Measurements from ENCODE around the gene ACSS3.

Gene ACSS3

DNA sequence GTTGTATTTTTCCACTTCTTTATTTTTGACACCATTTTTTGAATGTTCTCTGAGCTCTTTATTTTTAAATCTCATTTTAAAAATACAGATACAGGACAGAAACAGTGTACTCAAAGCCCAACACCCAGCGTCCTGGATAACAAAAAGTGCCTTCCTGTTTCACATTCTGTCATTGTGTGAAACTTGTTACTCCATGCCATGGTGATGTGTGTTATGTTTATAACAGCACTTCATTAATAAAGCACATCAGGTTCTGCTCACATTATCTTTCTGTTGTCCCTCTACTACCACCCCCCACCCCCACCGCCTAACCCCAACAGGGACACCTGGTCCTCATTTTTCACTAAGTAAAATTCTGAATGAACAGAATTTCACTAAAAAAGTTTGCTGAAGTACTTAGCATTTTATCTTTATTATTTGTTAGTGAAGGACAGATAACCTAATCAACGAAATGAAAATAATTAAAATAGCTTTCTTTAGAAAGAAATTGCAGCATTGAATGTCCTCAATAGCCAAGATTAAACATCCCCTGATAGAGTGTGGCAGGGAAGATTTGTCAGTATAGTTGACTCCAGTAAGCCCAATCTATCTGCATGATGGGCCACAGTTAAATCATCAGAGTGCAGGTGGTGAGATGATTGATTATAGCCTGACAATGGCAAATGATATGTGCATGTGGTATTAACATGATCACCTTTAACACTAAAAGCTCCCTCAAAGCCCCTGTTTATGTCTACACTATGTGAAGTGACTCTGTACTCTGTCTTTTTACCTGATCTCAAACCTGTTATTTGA is 153.9 kb downstream of the ACSS3 start:
- DNase-seq: no peak

DNA sequence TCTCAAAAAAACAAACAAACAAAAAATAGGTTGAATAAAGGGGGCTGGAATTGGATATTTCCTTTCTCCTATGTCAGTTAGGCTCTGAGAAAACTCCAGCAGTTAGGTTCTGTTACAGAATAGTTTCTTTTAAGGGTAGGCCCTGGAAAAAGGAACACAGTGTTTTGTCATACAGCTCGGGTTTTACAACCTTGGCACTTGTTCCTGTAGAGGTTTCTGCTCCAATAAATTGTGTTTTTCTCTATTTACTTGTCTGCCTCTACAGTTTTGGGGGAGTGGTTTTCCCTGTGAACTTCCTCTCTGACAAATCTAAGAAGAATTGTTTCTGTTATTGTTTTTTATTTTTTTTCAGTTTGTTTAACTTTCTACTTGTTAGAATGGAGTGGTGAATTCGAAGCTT is 167.6 kb downstream of the ACSS3 start:
- DNase-seq: no peak

GRCh38 chr12:81245907-81246570 is 168.2 kb downstream of the ACSS3 start:
- no peak for DNase-seq

DNA sequence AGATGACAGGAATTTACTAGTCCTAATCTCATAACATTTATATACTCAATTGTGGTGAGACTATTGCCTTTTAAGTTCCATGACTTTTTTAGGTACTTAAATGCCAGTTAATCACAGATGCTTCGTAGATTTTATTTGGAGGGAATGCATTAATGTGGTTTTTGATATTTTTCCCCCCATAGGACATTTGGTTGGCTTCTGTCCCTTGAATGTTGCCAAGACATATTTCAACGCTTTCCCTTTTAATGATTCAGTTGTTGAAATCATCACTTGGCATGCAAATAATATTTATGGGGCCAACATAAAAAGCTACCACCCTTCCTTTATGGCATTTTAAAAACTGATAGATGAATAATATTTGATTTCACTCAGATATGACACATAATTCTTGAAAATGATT is 172.1 kb downstream of the ACSS3 start:
- no peak for DNase-seq

- no peak for DNase-seq
These were observed 174.3 kb downstream of the ACSS3 start for GRCh38 chr12:81252228-81252627.

DNA sequence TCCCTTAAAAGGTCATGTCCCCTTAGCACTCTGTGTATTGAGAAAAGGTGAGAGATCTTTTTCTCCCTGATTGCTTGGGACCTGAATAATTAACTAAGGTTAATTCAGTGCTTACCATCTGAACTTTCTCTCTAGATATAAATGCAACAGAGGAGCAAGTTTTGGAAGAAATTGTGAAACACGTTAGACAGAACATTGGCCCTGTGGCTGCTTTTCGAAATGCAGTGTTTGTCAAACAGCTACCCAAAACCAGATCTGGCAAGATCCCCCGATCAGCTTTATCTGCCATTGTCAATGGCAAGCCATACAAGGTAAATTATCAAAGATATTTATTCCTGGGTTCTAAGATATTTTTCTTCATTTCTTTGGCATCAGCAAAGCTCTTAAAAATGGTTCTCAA is 175.5 kb downstream of the ACSS3 start:
- no peak for DNase-seq

GRCh38 chr12:81255456-81255855 is 177.6 kb downstream of the ACSS3 start:
- no peak for DNase-seq

DNA sequence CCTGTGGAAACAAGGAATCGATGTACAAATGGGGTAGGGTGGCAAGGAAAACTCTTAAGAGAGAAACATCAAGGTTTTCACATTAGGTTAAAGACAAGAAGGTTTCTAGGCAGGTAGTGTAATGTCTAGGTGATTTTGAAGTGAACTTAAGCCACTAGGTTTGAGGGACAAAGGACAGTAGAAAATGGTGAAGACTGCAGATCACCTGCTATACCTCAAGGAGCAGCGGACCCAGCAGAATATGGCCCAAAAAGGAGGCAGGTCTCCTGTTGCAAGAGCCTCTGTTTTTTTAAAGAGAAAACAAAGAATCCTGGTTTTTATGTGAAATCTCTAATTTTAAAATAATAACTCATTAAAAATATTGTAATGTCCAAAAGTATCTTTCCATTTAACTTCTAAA is 178.1 kb downstream of the ACSS3 start:
- no peak for DNase-seq

DNA sequence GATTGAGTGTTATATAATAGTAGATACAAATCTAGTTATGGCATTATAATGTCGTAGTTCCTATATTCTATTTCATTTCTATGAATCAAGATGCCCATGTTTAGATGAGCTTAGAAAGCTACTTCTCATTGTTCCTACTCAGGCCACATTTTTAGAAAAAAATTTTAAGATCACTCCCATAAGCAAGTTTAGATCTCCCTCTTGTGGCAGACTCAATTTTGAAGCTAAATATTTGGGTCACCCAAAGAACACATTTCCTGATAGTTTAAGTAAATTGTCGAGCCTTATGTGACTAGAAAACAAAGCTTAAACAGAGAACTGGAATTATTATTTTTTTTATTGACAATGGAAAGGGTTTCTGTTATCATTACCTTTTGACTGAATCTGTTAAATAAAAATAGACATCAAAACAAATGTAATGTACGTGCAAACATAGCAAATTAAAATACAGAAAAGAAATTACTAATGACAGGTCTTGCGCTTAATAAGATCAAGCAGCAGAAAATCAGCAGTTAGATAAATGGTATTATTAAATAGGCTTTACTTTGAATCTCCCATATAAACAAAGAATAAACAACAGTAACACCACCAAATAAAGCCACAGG is 180.2 kb downstream of the ACSS3 start:
- DNase-seq: no peak

DNA sequence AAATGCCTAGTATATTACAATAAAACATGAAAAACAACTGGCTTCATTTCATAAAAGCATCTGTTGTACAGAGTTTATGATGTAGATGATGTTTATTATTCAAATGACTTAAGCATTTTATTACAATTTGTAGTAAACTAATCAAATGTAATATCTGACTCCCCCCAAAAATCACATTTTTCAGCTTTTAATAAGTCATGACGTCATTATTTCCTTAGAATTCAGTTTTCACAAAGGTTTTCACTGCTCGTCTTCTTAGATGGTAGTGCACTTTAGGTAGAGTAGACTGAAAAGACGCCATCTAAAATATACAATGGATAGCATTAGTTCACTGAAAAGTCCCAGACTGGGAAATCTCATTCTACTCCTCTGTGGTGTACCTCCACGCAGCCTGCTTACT is 181.5 kb downstream of the ACSS3 start:
- no peak for DNase-seq

DNA sequence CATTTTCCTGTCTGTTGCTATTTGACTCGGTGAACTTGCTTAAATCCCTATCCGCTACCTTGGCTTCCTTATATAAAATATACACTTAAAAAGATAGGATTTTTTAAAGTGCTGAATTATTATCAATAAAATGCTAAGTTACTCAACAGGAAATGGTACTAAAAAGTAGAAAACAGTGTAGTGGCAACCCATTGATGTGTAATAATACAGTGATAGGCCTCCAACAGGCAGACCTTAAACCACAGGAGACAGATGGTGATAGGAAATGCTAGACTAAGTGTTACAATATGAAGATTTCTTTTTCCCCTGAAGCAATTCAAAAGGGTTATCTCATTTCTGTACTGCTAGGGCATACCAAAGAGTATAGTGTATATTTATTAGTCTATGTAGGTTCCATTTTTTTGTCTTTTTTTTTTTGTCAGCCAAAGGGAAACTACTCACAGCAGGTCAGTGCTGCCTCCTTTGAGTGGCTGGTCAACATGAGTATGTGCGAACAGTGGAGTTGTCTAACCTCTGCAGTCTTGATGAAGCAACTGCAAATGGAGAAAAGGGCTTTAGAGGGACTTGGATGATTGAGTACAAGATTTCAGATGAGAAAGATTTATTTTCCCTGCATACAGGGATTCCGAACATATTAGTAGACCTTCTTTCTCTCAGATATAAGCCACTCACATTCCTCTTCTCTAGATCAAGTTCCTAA is 183.8 kb downstream of the ACSS3 start:
- DNase-seq: no peak

DNA sequence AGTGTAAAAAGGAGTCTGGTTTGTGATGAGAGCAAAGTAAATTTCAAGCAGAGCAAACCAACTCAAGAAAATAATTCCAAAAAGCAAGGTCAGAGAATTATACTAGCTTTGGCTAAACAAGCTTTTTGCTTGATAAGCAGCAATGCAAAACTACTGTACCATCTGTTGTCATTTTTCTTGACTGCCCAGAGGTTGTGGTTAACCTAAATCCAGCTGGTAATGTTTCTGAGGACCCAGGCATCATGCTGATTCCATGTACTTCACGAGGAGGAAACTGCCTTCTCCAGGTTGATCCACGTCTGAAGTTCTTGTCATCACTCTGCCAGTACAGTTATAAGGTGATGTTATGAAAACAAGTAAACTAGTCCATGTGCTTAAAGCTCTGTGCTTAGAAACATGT is 185.2 kb downstream of the ACSS3 start:
- no peak for DNase-seq

GRCh38 chr12:81270385-81270784 is 192.5 kb downstream of the ACSS3 start:
- DNase-seq: no peak

DNA sequence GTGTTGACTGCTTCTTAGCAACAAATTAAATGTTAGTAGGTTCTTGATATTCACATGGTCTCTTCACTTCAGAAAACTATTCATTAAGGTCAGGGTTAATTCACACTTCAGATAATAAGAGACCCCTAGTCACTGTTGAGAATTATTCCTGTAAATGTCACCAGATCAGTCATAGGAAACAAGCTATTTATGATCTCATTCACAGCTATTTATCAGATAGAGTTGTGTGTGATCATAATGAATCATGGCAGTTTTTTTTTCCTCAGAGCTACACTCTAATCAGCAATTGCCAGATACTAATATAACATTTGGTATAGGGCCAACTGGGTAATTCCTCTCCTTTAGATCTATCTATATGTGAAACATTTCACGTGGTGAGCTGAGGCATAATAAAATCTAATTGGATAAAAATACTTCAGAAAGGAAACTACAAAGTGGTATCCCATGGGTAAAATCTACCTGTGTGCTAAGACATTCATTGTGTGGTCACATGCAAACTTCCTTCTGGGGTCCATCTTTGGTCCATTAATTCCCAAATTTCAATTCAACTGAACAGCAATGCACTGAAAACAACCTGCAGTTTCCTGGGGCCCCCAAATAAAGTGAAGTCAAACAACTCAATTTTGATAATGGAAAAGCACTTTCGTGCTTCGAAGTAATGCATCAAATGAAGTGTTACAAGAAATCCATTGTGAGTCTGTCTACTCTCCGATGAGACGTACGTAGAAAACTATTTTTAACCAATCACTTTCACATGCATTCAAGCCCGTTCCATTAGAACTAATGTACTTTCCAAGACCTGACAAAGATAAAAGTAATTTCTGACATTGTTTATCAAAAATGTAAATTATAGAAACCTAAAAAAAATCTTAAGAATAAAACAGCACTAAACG is 197.0 kb downstream of the ACSS3 start:
- no peak for DNase-seq

- DNase-seq: no peak
These were observed 206.3 kb downstream of the ACSS3 start for GRCh38 chr12:81284137-81284536.

GRCh38 chr12:81288651-81289050 is 210.8 kb downstream of the ACSS3 start:
- DNase-seq: no peak

GRCh38 chr12:81294325-81295190 is 216.7 kb downstream of the ACSS3 start:
- no peak for DNase-seq

DNA sequence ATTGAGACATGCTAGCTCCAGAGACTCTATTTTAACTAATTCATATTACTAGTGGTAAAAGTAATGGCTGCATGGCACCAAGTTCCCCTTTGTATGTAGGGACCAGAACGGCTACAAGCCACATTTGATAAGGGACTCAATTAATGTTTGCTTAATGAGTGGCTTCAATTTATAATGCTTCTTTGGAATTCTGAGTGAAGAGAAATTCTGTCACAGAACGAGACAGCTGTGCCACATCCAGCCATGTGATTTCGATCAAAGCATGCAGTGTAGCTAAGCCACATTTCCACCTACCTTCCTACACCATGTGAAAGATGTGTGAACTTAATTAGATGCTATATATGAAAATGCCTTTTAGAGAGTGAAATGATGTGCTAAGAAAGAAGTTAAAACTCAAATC is 217.4 kb downstream of the ACSS3 start:
- no peak for DNase-seq

DNA sequence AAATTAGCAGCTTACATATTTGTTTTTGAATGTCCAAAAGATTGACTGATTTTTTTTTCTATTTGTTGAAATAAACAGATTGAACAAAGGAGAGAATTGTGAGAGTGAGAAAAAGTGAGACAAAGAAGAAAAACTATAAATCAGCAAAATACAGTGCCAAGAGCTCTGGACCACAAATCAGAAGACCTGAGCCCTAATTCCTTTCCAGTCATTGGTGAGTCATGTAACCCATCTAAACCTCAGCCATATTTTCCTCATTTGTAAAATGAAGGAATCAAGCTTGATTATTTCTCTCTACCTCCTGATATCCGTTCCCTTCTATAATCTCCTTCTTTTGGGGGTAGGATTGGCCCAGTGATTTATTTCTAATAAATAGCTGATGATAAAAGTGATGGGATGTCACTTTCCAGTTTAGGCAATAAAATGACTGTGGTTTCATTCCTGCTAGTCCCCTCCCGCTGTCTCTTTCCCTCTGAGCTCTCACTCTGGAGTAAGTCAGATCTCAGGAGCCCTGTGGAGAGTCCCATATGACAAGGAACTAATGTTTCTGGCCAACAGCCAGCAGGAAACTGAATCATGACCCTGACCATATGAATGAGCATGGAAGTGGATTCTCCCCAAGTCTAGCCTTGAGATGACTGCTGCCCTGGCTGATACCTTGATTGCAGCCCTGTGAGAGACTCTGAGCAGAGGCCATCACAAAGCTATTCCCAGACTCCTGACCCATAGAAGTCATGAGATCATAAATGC is 218.9 kb downstream of the ACSS3 start:
- no peak for DNase-seq

- DNase-seq: no peak
These were observed 219.7 kb downstream of the ACSS3 start for GRCh38 chr12:81297601-81298000.

- no peak for DNase-seq
These were observed 222.6 kb downstream of the ACSS3 start for GRCh38 chr12:81300454-81300853.
